HepG2 (cell line): ENCODE data around the gene STAP1. TPM values are rescaled to one million over a fixed set of nuclear protein-coding genes. Genes with fewer than 3 reads are reported as not detected.
A peak's percentile ranks its signal among the peaks of the same experiment; 100 is the strongest.

Experiments
- AGO2 ChIP-seq: fragments of 200-400 bp; formaldehyde crosslinking; optimal IDR thresholded peaks from 2 replicates; pipeline ENCODE3; 2017; ENCODE audit warnings: mild to moderate bottlenecking, low read depth, low read length, moderate library complexity
- ARNT ChIP-seq: fragments of 450-650 bp; IDR thresholded peaks from 2 replicates; pipeline ENCODE4 v1.6.1; 2017
- CBX1 ChIP-seq: IDR thresholded peaks from one replicate; pipeline ENCODE4 v1.6.1; 2016; ENCODE audit warnings: antibody characterized with exemption, low read depth
- CBX2 ChIP-seq, 2 experiments: fragments of 200-600 bp in 1 of 2; sonication (generic); formaldehyde crosslinking in 1 of 2; IDR thresholded peaks; 2 replicates each; pipeline versions ENCODE4 v1.7.0 to v1.8.1; 2018 to 2022; ENCODE audit warnings: low read depth in 2 of 2, low read length in 1 of 2, mild to moderate bottlenecking in 1 of 2, missing genetic modification reagents in 1 of 2
- ELF1 ChIP-seq: sonication (generic); formaldehyde crosslinking; IDR thresholded peaks from 2 replicates; pipeline ENCODE4 v1.4.0; 2020; ENCODE audit warnings: missing genetic modification reagents
- HES4 ChIP-seq: sonication (generic); formaldehyde crosslinking; IDR thresholded peaks from 2 replicates; pipeline ENCODE4 v1.9.0; 2021; ENCODE audit warnings: mild to moderate bottlenecking, missing genetic modification reagents, borderline replicate concordance
- HNRNPL ChIP-seq: fragments of 200-400 bp; formaldehyde crosslinking; IDR thresholded peaks from 2 replicates; pipeline ENCODE4 v1.6.1; 2017; ENCODE audit warnings: mild to moderate bottlenecking, low read depth, low read length
- MTF2 ChIP-seq: sonication (generic); formaldehyde crosslinking; IDR thresholded peaks from 2 replicates; pipeline ENCODE4 v1.5.0; 2020; ENCODE audit warnings: missing genetic modification reagents, borderline replicate concordance
- MXD4 ChIP-seq: IDR thresholded peaks from 2 replicates; pipeline ENCODE4 v1.6.1; 2016; ENCODE audit warnings: mild to moderate bottlenecking, missing biosample characterization, missing genetic modification reagents
- NONO ChIP-seq, 2 experiments: fragments of 450-650 bp in 1 of 2; sonication (generic) in 1 of 2; formaldehyde crosslinking in 1 of 2; IDR thresholded peaks in 1 of 2; conservative IDR thresholded peaks in 1 of 2; 2 replicates each; pipeline versions ENCODE4 v1.6.1 to v1.8.0; 2017 to 2022; ENCODE audit warnings: mild to moderate bottlenecking in 1 of 2, missing genetic modification reagents in 1 of 2, moderate library complexity in 1 of 2
- PITX1 ChIP-seq: sonication (generic); formaldehyde crosslinking; IDR thresholded peaks from 2 replicates; pipeline ENCODE4 v1.5.1; 2020; ENCODE audit warnings: mild to moderate bottlenecking, missing genetic modification reagents
- POLR2G ChIP-seq: fragments of 200-400 bp; formaldehyde crosslinking; IDR thresholded peaks from 2 replicates; pipeline ENCODE4 v1.6.1; 2018; ENCODE audit warnings: mild to moderate bottlenecking, low read depth, low read length, moderate library complexity
- SRSF1 ChIP-seq: fragments of 200-400 bp; formaldehyde crosslinking; optimal IDR thresholded peaks from 2 replicates; pipeline ENCODE3; 2017; ENCODE audit warnings: mild to moderate bottlenecking, low read depth, low read length, moderate library complexity
- ZFP41 ChIP-seq: sonication (generic); formaldehyde crosslinking; IDR thresholded peaks from 2 replicates; pipeline ENCODE4 v1.4.0; 2020; ENCODE audit warnings: mild to moderate bottlenecking, missing genetic modification reagents, borderline replicate concordance
- ZFX ChIP-seq: sonication (generic); formaldehyde crosslinking; IDR thresholded peaks from 2 replicates; pipeline ENCODE4 v1.4.0; 2020; ENCODE audit warnings: mild to moderate bottlenecking, low read depth, missing genetic modification reagents, moderate library complexity
- ZNF207 ChIP-seq: fragments of 450-650 bp; IDR thresholded peaks from 2 replicates; pipeline ENCODE4 v1.6.1; 2016; ENCODE audit warnings: antibody characterized with exemption, borderline replicate concordance
- polyA plus RNA-seq, 8 experiments: library from polyadenylated mRNA; depleted of rRNA in 3 of 8; stranded (reverse) in 7 of 8; unstranded in 1 of 8; fragments of >200 nt; fragmentation: Illumina TruSeq in 4 of 8; extraction: Trizol in 4 of 8; gene quantifications; 2 replicates each; pipeline versions ENCODE4 v1.2.1 to v1.2.3, GENCODE V29; 2011 to 2016; ENCODE audit warnings: low read depth in 4 of 8, missing spikeins in 1 of 8, mixed read lengths in 1 of 8; ENCODE audit not compliant: insufficient read depth in 1 of 8
- total RNA-seq, 5 experiments: library from RNA; depleted of rRNA; stranded (reverse); fragments of >200 nt; fragmentation: Illumina TruSeq; extraction: Trizol; gene quantifications; 2 replicates each; pipeline ENCODE4 v1.2.3, GENCODE V29; 2016; ENCODE audit warnings: low read depth in 1 of 5
- TF ChIP-seq, protein P1 (sequence below): sonication (generic); formaldehyde crosslinking; IDR thresholded peaks from 2 replicates; pipeline ENCODE4 v1.4.0; 2020; ENCODE audit warnings: mild to moderate bottlenecking, missing genetic modification reagents
- TF ChIP-seq, protein P2 (sequence below): sonication (generic); formaldehyde crosslinking; conservative IDR thresholded peaks from 2 replicates; pipeline ENCODE4 v1.8.0; 2022; ENCODE audit warnings: low read depth, missing genetic modification reagents
- TF ChIP-seq, protein P3 (sequence below): IDR thresholded peaks from 2 replicates; pipeline ENCODE4 v1.6.1; 2016; ENCODE audit warnings: low read depth, borderline replicate concordance
- TF ChIP-seq, protein P4 (sequence below): sonication (generic); formaldehyde crosslinking; IDR thresholded peaks from 2 replicates; pipeline ENCODE4 v1.5.0; 2020; ENCODE audit warnings: missing genetic modification reagents
- TF ChIP-seq, protein P5 (sequence below): sonication (generic); formaldehyde crosslinking; IDR thresholded peaks from 2 replicates; pipeline ENCODE4 v1.8.0; 2022; ENCODE audit warnings: mild to moderate bottlenecking, missing genetic modification reagents, borderline replicate concordance
- TF ChIP-seq, protein P6 (sequence below): IDR thresholded peaks from 2 replicates; pipeline ENCODE4 v1.6.1; 2016; ENCODE audit warnings: missing biosample characterization, missing genetic modification reagents, low read depth

Gene STAP1
- total and polyA plus RNA-seq, 2 of the 13 experiments (the other 11 are each of a cell fraction or from before 2014, with no cell fraction given), result not detected

DNA sequence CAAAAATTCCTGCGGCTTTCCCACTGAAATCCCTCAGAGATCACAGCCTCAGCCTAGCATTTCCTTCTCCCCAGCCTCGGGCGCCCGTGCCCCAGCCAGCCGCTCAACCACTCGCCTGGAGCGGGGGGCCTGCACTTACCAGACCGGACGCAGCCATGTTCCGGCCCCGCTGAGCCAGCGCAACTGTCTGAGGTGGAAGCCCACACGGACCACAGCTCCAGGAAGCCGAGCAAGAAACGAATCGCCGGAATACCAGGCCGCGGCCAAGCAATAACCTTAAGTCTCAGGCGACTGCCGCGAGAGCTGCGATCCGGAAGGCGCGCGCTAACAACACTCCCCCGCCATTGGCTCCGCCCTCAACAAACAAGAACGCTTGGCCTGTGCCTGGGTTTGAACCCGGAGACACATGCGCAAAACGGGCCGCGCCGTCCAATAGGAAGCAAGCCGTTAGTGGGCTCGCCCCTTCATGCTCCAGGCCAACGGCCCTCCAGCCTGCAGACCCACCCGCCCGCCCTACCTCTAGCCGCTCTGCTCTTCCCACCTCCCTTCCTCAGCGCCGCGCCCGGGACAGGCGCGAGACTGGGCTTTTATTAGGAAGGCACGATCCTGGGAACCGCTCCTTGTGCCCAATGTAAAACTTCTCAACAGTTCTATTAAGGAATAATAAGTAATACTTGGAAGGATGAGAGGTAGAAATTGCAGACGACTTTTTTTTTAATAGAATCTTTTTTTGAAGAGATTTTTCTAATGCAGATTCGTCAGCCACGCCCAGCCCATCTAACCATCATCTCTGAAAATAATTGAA is 13.1 kb upstream of the STAP1 start, which contains the start of gene CENPC (continued):
- TF ChIP-seq, protein P1, sequence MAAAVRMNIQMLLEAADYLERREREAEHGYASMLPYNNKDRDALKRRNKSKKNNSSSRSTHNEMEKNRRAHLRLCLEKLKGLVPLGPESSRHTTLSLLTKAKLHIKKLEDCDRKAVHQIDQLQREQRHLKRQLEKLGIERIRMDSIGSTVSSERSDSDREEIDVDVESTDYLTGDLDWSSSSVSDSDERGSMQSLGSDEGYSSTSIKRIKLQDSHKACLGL (CRISPR knock-in tag), result no peak
- TF ChIP-seq HES4 (CRISPR knock-in tag) (no peak; the same call in 1 of the 2 replicates), POLR2G (peak; percentile 93), PITX1 (CRISPR knock-in tag) (peak; percentile 71; the same call in 1 of the 2 replicates), ZFX (peak; percentile 97), AGO2 (peak; percentile 56), CBX1 (no peak), MXD4 (CRISPR knock-in tag) (peak; percentile 31; the same call in 1 of the 2 replicates), MTF2 (CRISPR knock-in tag) (no peak), ELF1 (peak; percentile 90), SRSF1 (peak; percentile 44), CBX2 (IDR thresholded peaks at IDR 0.05; ENCODE audit: low read depth, low read length) (no peak), CBX2 (CRISPR knock-in tag; IDR thresholded peaks at IDR 0.05; ENCODE audit: low read depth) (no peak), ARNT (no peak), ZNF207 (no peak), NONO (IDR thresholded peaks at IDR 0.05) (no peak), NONO (CRISPR knock-in tag; conservative IDR thresholded peaks at IDR 0.05) (peak; percentile 78), HNRNPL (peak; percentile 56; the same call in 1 of the 2 replicates), ZFP41 (CRISPR knock-in tag) (no peak)
- TF ChIP-seq, protein P2, sequence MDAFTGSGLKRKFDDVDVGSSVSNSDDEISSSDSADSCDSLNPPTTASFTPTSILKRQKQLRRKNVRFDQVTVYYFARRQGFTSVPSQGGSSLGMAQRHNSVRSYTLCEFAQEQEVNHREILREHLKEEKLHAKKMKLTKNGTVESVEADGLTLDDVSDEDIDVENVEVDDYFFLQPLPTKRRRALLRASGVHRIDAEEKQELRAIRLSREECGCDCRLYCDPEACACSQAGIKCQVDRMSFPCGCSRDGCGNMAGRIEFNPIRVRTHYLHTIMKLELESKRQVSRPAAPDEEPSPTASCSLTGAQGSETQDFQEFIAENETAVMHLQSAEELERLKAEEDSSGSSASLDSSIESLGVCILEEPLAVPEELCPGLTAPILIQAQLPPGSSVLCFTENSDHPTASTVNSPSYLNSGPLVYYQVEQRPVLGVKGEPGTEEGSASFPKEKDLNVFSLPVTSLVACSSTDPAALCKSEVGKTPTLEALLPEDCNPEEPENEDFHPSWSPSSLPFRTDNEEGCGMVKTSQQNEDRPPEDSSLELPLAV, result no peak
- TF ChIP-seq, protein P3, sequence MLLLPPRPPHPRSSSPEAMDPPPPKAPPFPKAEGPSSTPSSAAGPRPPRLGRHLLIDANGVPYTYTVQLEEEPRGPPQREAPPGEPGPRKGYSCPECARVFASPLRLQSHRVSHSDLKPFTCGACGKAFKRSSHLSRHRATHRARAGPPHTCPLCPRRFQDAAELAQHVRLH (CRISPR knock-in tag), result 0 out of 2 replicates have a peak, but pooled peaks have one; percentile 30
- TF ChIP-seq, protein P4, sequence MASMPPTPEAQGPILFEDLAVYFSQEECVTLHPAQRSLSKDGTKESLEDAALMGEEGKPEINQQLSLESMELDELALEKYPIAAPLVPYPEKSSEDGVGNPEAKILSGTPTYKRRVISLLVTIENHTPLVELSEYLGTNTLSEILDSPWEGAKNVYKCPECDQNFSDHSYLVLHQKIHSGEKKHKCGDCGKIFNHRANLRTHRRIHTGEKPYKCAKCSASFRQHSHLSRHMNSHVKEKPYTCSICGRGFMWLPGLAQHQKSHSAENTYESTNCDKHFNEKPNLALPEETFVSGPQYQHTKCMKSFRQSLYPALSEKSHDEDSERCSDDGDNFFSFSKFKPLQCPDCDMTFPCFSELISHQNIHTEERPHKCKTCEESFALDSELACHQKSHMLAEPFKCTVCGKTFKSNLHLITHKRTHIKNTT, result no peak
- TF ChIP-seq, protein P5, sequence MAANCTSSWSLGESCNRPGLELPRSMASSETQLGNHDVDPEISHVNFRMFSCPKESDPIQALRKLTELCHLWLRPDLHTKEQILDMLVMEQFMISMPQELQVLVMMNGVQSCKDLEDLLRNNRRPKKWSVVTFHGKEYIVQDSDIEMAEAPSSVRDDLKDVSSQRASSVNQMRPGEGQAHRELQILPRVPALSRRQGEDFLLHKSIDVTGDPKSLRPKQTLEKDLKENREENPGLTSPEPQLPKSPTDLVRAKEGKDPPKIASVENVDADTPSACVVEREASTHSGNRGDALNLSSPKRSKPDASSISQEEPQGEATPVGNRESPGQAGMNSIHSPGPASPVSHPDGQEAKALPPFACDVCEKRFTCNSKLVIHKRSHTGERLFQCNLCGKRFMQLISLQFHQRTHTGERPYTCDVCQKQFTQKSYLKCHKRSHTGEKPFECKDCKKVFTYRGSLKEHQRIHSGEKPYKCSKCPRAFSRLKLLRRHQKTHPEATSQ, result no peak; the same call in 1 of the 2 replicates
- TF ChIP-seq, protein P6, sequence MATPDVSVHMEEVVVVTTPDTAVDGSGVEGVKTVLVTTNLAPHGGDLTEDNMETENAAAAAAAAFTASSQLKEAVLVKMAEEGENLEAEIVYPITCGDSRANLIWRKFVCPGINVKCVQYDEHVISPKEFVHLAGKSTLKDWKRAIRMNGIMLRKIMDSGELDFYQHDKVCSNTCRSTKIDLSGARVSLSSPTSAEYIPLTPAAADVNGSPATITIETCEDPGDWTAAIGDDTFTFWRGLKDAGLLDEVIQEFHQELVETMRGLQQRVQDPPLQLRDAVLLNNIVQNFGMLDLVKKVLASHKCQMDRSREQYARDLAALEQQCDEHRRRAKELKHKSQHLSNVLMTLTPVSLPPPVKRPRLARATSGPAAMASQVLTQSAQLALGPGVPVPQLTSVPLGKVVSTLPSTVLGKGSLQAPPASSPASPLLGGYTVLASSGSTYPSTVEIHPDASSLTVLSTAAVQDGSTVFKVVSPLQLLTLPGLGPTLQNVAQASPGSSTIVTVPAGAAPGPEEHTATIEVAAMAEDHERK, result no peak
